Measurements from ENCODE around the gene NDUFB3.

DNA sequence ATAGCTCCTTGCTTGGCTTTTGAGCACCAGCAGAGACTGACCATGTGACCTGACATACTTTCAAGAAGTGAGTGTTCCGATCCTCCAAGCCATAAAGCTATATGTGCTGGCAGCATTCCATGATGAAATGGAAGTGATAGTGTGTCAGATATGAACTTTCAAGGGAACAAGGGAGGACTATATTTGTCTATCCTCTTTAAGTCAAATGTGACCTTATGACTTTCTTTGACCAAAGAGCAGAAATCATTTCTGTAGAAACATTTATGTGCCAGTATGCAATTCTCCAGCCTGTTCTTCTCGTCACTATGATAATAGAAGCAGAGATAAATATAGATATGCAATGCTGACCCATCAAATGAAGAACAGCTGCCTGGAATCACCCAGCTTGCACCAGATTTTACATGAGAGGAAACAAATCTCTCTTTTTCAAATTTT lies 14.7 kb upstream of the NDUFB3 start:
- TF ChIP-seq, protein P1, sequence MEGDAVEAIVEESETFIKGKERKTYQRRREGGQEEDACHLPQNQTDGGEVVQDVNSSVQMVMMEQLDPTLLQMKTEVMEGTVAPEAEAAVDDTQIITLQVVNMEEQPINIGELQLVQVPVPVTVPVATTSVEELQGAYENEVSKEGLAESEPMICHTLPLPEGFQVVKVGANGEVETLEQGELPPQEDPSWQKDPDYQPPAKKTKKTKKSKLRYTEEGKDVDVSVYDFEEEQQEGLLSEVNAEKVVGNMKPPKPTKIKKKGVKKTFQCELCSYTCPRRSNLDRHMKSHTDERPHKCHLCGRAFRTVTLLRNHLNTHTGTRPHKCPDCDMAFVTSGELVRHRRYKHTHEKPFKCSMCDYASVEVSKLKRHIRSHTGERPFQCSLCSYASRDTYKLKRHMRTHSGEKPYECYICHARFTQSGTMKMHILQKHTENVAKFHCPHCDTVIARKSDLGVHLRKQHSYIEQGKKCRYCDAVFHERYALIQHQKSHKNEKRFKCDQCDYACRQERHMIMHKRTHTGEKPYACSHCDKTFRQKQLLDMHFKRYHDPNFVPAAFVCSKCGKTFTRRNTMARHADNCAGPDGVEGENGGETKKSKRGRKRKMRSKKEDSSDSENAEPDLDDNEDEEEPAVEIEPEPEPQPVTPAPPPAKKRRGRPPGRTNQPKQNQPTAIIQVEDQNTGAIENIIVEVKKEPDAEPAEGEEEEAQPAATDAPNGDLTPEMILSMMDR (conservative IDR thresholded peaks at IDR 0.05; ENCODE audit: low read depth in 2 of 2): no peak
- TF ChIP-seq EZH2 (IDR thresholded peaks at IDR 0.05; ENCODE audit: low read depth, unreplicated experiment) (no peak), JUNB (IDR thresholded peaks at IDR 0.05; ENCODE audit: unreplicated experiment) (no peak), CREB1 (CRISPR knock-in tag; IDR thresholded peaks at IDR 0.05; ENCODE audit: low read depth) (no peak)
- TF ChIP-seq, protein P2, sequence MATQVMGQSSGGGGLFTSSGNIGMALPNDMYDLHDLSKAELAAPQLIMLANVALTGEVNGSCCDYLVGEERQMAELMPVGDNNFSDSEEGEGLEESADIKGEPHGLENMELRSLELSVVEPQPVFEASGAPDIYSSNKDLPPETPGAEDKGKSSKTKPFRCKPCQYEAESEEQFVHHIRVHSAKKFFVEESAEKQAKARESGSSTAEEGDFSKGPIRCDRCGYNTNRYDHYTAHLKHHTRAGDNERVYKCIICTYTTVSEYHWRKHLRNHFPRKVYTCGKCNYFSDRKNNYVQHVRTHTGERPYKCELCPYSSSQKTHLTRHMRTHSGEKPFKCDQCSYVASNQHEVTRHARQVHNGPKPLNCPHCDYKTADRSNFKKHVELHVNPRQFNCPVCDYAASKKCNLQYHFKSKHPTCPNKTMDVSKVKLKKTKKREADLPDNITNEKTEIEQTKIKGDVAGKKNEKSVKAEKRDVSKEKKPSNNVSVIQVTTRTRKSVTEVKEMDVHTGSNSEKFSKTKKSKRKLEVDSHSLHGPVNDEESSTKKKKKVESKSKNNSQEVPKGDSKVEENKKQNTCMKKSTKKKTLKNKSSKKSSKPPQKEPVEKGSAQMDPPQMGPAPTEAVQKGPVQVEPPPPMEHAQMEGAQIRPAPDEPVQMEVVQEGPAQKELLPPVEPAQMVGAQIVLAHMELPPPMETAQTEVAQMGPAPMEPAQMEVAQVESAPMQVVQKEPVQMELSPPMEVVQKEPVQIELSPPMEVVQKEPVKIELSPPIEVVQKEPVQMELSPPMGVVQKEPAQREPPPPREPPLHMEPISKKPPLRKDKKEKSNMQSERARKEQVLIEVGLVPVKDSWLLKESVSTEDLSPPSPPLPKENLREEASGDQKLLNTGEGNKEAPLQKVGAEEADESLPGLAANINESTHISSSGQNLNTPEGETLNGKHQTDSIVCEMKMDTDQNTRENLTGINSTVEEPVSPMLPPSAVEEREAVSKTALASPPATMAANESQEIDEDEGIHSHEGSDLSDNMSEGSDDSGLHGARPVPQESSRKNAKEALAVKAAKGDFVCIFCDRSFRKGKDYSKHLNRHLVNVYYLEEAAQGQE (IDR thresholded peaks at IDR 0.05; ENCODE audit: unreplicated experiment): no peak

All from GM23338 (cell line).